ENCODE measurements around the gene THOC7. TPM values are rescaled to one million over a fixed set of nuclear protein-coding genes. Genes with fewer than 3 reads are reported as not detected.

The THOC7 gene
- total RNA-seq, 2 experiments from 2014 or later, result 85.4 to 92.7 TPM

Other genes with a start within 250 kb of the THOC7 start
- not detected for gene SNTN, start 211.1 kb downstream of the THOC7 start, total RNA-seq
- gene C3orf49, start 44.5 kb downstream of the THOC7 start, total RNA-seq, result not detected
- gene ATXN7, start 62 bp upstream of the THOC7 start, total RNA-seq, result 10 to 100 TPM; 26.5 to 28.6 TPM
- gene SCAANT1, start 48.6 kb upstream of the THOC7 start, total RNA-seq, result not detected
- gene PSMD6, start 159.7 kb upstream of the THOC7 start, total RNA-seq, result 100 to 1,000 TPM; 130 to 132 TPM